H9 (cell line): ENCODE data around the gene WDR55. TPM values are rescaled to one million over a fixed set of nuclear protein-coding genes. Genes with fewer than 3 reads are reported as not detected.

Source experiments
- DNase-seq: peaks from one replicate; pipeline ENCODE4 v3.0.0-alpha.2; 2017
- H2AFZ ChIP-seq: one replicate; pipeline ENCODE4 v1.6.1; 2013; ENCODE audit warnings: mild to moderate bottlenecking, low read length, control low read depth, moderate library complexity
- H2AK5ac ChIP-seq: 2 replicates; pipeline ENCODE4 v1.6.1; 2013; ENCODE audit warnings: low read length, control low read depth, mixed read lengths; ENCODE audit not compliant: insufficient read length
- H2BK120ac ChIP-seq: one replicate; pipeline ENCODE4 v1.6.1; 2013; ENCODE audit warnings: low read depth, mild to moderate bottlenecking, low read length, control low read depth, inconsistent platforms; ENCODE audit not compliant: poor library complexity, severe bottlenecking
- H2BK12ac ChIP-seq: 2 replicates; pipeline ENCODE4 v1.6.1; 2013; ENCODE audit warnings: low read length, control low read depth, mixed read lengths, low read depth; ENCODE audit not compliant: insufficient read length
- H2BK15ac ChIP-seq: 2 replicates; pipeline ENCODE4 v1.6.1; 2013; ENCODE audit warnings: low read depth, low read length, control low read depth
- H2BK20ac ChIP-seq: one replicate; pipeline ENCODE4 v1.6.1; 2013; ENCODE audit warnings: low read depth, mild to moderate bottlenecking, low read length, control low read depth, inconsistent platforms; ENCODE audit not compliant: poor library complexity, severe bottlenecking
- H2BK5ac ChIP-seq: 2 replicates; pipeline ENCODE4 v1.6.1; 2013; ENCODE audit warnings: low read length, control low read depth, mixed read lengths; ENCODE audit not compliant: insufficient read length
- H3K14ac ChIP-seq: 2 replicates; pipeline ENCODE4 v1.6.1; 2013; ENCODE audit warnings: low read length, control low read depth; ENCODE audit not compliant: insufficient read depth
- H3K18ac ChIP-seq: 2 replicates; pipeline ENCODE4 v1.6.1; 2013; ENCODE audit warnings: low read depth, mild to moderate bottlenecking, mixed read lengths, low read length, control low read depth; ENCODE audit not compliant: insufficient read length
- H3K23ac ChIP-seq: 2 replicates; pipeline ENCODE4 v1.6.1; 2013; ENCODE audit warnings: low read length, control low read depth, mixed read lengths, low read depth; ENCODE audit not compliant: insufficient read length
- H3K23me2 ChIP-seq: 2 replicates; pipeline ENCODE4 v1.6.1; 2013; ENCODE audit warnings: low read depth, mild to moderate bottlenecking, mixed read lengths, low read length, control low read depth; ENCODE audit not compliant: insufficient read length, poor library complexity, severe bottlenecking
- H3K27ac ChIP-seq: 2 replicates; pipeline ENCODE4 v1.5.1; 2013; ENCODE audit warnings: low read length, control low read depth, mixed read lengths, low read depth; ENCODE audit not compliant: insufficient read length
- H3K27me3 ChIP-seq: 2 replicates; pipeline ENCODE4 v1.6.1; 2013; ENCODE audit warnings: low read length, control low read depth, inconsistent platforms; ENCODE audit not compliant: insufficient read depth
- H3K4ac ChIP-seq: 2 replicates; pipeline ENCODE4 v1.6.1; 2013; ENCODE audit warnings: low read depth, mild to moderate bottlenecking, control low read depth, inconsistent platforms, low read length, moderate library complexity
- H3K4me1 ChIP-seq: 2 replicates; pipeline ENCODE4 v1.6.1; 2013; ENCODE audit warnings: low read length, control low read depth, inconsistent platforms; ENCODE audit not compliant: insufficient read depth
- H3K4me2 ChIP-seq: 2 replicates; pipeline ENCODE4 v1.6.1; 2013; ENCODE audit warnings: low read length, control low read depth, mixed read lengths; ENCODE audit not compliant: insufficient read length, insufficient read depth
- H3K56ac ChIP-seq: 2 replicates; pipeline ENCODE4 v1.6.1; 2013; ENCODE audit warnings: low read depth, mild to moderate bottlenecking, mixed read lengths, low read length, control low read depth; ENCODE audit not compliant: insufficient read length
- H3K79me1 ChIP-seq: 2 replicates; pipeline ENCODE4 v1.6.1; 2013; ENCODE audit warnings: low read depth, mild to moderate bottlenecking, moderate library complexity, low read length, control low read depth, inconsistent platforms; ENCODE audit not compliant: insufficient read depth, poor library complexity, severe bottlenecking
- H3K79me2 ChIP-seq: 2 replicates; pipeline ENCODE4 v1.6.1; 2013; ENCODE audit warnings: low read length, control low read depth, inconsistent platforms; ENCODE audit not compliant: insufficient read depth
- H3K9ac ChIP-seq: 2 replicates; pipeline ENCODE4 v1.6.1; 2013; ENCODE audit warnings: low read length, control low read depth, mixed read lengths; ENCODE audit not compliant: insufficient read length; ENCODE audit errors: extremely low read depth
- H3K9me3 ChIP-seq: one replicate; pipeline ENCODE4 v1.6.1; 2013; ENCODE audit warnings: low read depth, low read length, inconsistent platforms; ENCODE audit not compliant: control insufficient read depth
- H3T11ph ChIP-seq: one replicate; pipeline ENCODE4 v1.6.1; 2013; ENCODE audit warnings: mild to moderate bottlenecking, low read length, control low read depth, inconsistent platforms
- H4K20me1 ChIP-seq: one replicate; pipeline ENCODE4 v1.6.1; 2013; ENCODE audit not compliant: control insufficient read depth, insufficient read length, insufficient read depth
- H4K5ac ChIP-seq: 2 replicates; pipeline ENCODE4 v1.6.1; 2013; ENCODE audit warnings: low read depth, mild to moderate bottlenecking, mixed read lengths, low read length, control low read depth; ENCODE audit not compliant: insufficient read length
- H4K8ac ChIP-seq: replicated peaks from 2 replicates; pipeline ENCODE4 v1.6.1; 2013; ENCODE audit warnings: low read length, control low read depth, mixed read lengths, low read depth; ENCODE audit not compliant: insufficient read length
- H4K91ac ChIP-seq: 2 replicates; pipeline ENCODE4 v1.6.1; 2013; ENCODE audit warnings: low read depth, mild to moderate bottlenecking, moderate library complexity, mixed read lengths, low read length, control low read depth; ENCODE audit not compliant: insufficient read length
- H3K27ac Mint-ChIP-seq, 3 experiments: 2 replicates in 2 of 3; 3 replicates in 1 of 3; pipeline ENCODE4 v1.8.0; 2020 to 2021; ENCODE audit warnings: mixed read lengths in 3 of 3, mild to moderate bottlenecking in 1 of 3, moderate library complexity in 1 of 3
- H3K27me3 Mint-ChIP-seq: 2 replicates; pipeline ENCODE4 v1.8.0; 2021; ENCODE audit warnings: low read depth, mild to moderate bottlenecking, moderate library complexity, mixed read lengths
- H3K36me3 Mint-ChIP-seq, 3 experiments: 2 replicates in 2 of 3; 3 replicates in 1 of 3; pipeline ENCODE4 v1.8.0; 2020 to 2021; ENCODE audit warnings: low read depth in 3 of 3, mixed read lengths in 3 of 3; ENCODE audit not compliant: insufficient read depth in 1 of 3
- H3K4me1 Mint-ChIP-seq, 2 experiments: 2 replicates each; pipeline ENCODE4 v1.8.0; 2020; ENCODE audit warnings: mixed read lengths in 2 of 2
- H3K4me3 Mint-ChIP-seq, 2 experiments: 2 replicates in 1 of 2; 3 replicates in 1 of 2; pipeline ENCODE4 v1.8.0; 2020 to 2021; ENCODE audit warnings: mild to moderate bottlenecking in 2 of 2, mixed read lengths in 2 of 2, moderate library complexity in 1 of 2
- H3K9me3 Mint-ChIP-seq, 2 experiments: 2 replicates in 1 of 2; 3 replicates in 1 of 2; pipeline ENCODE4 v1.8.0; 2020; ENCODE audit warnings: mild to moderate bottlenecking in 2 of 2, mixed read lengths in 2 of 2, moderate library complexity in 1 of 2
- WGBS: extraction: QIAGEN DNeasy Blood & Tissue Kit; methylation state at CpG from one replicate; pipeline ENCODE4 v1.1.7; 2013; ENCODE audit warnings: missing lambda C conversion rate, low lambda C conversion rate, mixed read lengths; ENCODE audit not compliant: insufficient read length; ENCODE audit errors: extremely low coverage; 5-methylcytosine and 5-hydroxymethylcytosine counted together
- total RNA-seq: library from RNA; stranded (reverse); gene quantifications from 2 replicates; pipeline ENCODE4 v1.2.1, GENCODE V29; 2021
- TF ChIP-seq, protein P1 (sequence below): fragments of 200-600 bp; sonication (generic); conservative IDR thresholded peaks from 3 replicates; pipeline ENCODE4 v1.8.0; 2021; ENCODE audit warnings: antibody characterized with exemption, mild to moderate bottlenecking

WDR55 gene
- total RNA-seq, 1 experiment from 2014 or later = 24.7 TPM

- Histone ChIP-seq H4K5ac (no peak overlapping the region), H3K4me1 (no peaks in the 10 kb centered on the region), H3K79me1 (no peaks in the 10 kb centered on the region), H3K9ac (no peak overlapping the region), H3K79me2 (no peaks in the 10 kb centered on the region), H2BK5ac (no peak overlapping the region), H4K91ac (no peak overlapping the region), H2BK12ac (no peak overlapping the region), H3K56ac (no peak overlapping the region), H4K20me1 (no peaks in the 10 kb centered on the region), H2BK120ac (no peak overlapping the region), H3K23me2 (no peaks in the 10 kb centered on the region), H4K8ac (no peak overlapping the region), H3K18ac (no peak overlapping the region), H2AK5ac (no peak overlapping the region), H3K9me3 (no peaks in the 10 kb centered on the region), H2AFZ (no peak overlapping the region), H3K14ac (no peak overlapping the region), H3K27me3 (no peaks in the 10 kb centered on the region), H2BK15ac (no peak overlapping the region), H3K23ac (no peak overlapping the region), H3T11ph (no peak overlapping the region), H3K4ac (no peak overlapping the region), H3K4me2 (no peak overlapping the region), H2BK20ac (no peak overlapping the region), H3K27ac (no peak overlapping the region)
- TF ChIP-seq, protein P1, sequence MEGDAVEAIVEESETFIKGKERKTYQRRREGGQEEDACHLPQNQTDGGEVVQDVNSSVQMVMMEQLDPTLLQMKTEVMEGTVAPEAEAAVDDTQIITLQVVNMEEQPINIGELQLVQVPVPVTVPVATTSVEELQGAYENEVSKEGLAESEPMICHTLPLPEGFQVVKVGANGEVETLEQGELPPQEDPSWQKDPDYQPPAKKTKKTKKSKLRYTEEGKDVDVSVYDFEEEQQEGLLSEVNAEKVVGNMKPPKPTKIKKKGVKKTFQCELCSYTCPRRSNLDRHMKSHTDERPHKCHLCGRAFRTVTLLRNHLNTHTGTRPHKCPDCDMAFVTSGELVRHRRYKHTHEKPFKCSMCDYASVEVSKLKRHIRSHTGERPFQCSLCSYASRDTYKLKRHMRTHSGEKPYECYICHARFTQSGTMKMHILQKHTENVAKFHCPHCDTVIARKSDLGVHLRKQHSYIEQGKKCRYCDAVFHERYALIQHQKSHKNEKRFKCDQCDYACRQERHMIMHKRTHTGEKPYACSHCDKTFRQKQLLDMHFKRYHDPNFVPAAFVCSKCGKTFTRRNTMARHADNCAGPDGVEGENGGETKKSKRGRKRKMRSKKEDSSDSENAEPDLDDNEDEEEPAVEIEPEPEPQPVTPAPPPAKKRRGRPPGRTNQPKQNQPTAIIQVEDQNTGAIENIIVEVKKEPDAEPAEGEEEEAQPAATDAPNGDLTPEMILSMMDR = no peak
- WGBS = no CpG with 5 or more reads among the region's 2 CpGs
- peak overlapping the region in 1 of 3 experiments; percentile 49; a peak in 1 of 7 replicates for H3K27ac Mint-ChIP-seq
- peaks cover 15 to 80% (median 40%) of the 10 kb centered on the region in 3 experiments for H3K36me3 Mint-ChIP-seq
- no peak for DNase-seq
- peaks cover 0 to 6% of the 10 kb centered on the region in 2 experiments; a peak in 1 of 4 replicates for H3K4me1 Mint-ChIP-seq
- peak overlapping the region in 1 of 2 experiments; percentile 31; a peak in 1 of 5 replicates for H3K4me3 Mint-ChIP-seq
- no peaks in the 10 kb centered on the region for H3K27me3 Mint-ChIP-seq
- no peaks in the 10 kb centered on the region for H3K9me3 Mint-ChIP-seq
These were observed 9.5 kb downstream of the WDR55 start for GRCh38 chr5:140674211-140674610.
